ENCODE results near the gene IDH3G.
A peak's percentile ranks its signal among the peaks of the same experiment; 100 is the strongest.
"Not testable (repeated sequence)": the region's sequence is repeated elsewhere in the genome, so short reads cannot be mapped to it uniquely, and the experiment has no call there.

Gene IDH3G

DNA sequence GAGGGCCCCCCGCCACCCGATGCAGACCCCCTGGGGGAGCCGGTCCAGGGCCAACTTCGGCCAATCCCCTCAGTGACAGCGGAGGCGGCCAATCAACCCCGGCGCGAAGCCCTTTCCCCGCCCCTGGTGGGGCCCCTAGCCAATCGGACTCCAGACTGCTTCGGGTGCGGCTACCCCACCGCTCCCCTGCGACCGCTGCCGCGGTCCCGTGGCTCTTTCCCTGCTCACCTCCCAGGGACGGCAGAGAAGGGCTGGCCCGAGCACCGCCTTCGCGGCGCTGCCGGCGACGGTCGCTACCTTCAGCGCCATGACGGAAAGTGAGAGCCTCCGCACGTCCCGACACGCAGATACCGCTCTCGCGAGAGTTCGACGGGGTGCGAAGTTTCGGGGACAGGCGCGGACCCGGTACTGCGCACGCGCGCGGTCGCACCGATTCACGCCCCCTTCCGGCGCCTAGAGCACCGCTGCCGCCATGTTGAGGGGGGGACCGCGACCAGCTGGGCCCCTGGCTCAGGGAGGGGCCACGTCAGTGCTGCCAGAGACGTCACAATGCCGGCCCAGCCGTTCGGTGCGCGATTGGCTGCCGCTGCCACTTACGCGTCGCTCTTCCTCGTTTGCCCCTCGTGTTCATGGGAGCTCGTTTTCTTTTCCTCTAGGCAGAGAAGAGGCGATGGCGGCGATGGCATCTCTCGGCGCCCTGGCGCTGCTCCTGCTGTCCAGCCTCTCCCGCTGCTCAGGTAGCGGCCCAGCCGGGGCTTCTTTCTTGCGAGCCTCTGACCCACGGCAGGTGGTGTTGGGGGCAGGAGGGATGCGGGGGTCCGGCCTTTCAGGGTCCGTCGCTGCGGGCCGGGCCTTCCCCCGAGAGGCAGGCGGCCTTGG, at the start of gene IDH3G, which contains the start of gene SSR4:
TSS of gene IDH3G (minus strand) at position 358 of the 879 bp plus-strand sequence. CDS start at position 309, 49 bp downstream.
TSS of gene SSR4 (plus strand) at position 651 of the 879 bp plus-strand sequence. CDS start at position 671, 20 bp downstream.
- DNase-seq = peak; percentile 93

DNA sequence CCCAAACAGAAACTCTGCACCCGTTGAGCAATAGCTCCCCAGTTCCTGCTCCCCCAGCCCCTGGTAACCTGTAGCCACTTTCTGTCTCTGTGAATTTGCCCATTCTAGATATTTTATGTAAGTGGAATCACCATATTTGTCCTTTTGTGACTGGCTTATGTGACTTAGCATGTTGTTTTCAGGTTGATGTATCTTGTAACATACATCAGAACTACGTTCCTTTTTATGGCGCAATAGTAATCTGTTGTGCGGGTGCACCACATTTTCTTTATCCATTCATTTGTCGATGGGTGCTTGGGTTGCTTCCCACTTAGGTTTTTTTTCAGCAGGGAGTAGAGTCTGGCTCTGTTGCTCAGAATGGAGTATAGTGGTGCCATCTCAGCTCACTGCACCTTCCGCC, 42.7 kb upstream of the IDH3G start:
- no peak for DNase-seq

DNA sequence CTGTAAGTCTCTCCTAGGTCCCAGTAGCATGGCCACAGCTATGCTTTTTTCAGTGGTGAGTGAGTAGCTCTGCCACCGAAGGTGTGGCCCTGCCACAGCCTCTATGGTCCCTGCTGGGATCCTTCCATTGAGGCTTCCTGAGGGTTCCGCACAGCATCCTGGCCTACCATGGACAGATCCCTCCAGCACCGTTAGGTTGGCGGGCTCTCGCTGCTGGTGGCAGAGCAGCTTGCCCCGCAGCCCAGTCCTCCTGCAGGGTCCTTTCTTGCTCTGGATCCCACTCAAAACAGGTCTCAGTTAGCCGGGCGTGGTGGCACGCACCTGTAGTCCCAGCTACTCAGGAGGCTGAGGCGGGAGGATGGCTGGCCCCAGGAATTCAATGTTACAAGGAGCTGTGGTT, 38.6 kb upstream of the IDH3G start:
- DNase-seq = no peak

DNA sequence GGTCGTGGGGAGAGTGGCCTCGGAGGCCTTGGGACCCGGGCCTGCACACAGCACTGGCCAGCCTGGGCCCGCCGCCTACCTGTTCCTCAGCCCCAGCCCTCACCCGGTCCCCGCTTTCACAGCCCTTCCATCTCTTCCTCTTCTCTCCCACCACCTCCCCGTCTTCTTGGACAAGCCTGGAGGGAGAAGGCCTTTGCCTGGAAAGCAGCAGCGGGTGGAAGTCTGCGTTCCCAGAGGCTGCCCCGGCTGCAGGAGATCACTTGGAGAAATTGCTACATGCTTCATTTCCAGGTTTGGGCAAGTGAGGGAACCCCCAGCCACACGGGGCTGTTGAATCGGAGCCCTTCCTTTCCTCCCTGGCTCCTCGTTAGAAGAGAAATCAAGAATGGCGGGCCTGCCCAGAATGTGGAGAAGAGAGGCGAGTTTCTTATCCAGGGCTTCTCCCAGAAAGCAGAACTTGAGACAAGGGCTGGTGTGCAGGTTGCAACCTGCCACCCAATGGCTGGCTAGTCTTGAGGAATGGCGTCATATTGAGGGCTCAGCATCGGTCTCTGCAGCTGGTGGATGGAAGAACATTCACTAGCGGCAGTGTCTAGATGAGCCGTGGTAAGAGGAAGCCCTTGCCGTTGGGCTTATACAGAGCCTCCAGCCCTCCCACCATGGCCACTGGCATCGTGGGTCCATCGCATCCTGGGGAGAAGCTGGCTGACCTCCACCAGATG, 37.4 kb upstream of the IDH3G start:
- no peak for DNase-seq

DNA sequence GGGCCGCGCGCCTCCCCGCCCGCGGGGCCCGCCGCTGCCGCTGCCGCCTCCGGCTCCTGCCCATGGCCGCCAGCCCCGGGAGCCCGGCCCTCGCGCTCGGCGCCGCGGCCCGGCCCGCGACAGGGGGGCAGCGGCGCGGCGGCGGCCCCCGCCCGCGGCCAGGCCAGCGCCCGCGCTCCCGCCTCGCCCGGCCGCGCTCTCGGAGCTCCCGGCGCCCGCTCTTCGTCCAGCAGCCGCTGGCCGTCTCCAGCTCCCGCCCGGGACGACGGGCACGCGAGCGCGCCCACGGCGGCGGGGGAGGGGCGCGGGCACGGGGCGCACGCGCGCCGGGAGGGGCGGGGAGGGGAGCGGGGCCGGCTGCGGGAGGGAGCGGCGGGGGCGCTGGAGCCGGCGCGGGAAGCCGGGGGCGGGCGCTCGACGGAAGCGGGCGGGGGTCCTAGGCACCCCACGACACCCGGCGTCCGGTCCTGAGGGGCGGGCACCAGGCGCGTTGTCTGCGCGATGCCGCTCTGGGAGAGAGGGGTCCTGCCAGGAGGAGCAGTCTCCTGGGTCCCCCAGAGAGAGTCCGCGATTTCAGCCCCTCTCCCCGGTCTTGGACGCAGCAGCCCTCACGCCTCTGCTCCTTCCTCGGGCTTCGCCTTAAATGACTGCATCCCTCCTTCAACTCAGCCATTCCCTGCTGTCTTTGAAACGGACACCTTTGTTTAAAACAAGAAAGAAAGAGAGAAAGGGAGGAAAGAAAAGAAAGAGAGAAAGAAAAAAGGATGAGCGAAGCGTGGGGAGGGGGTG, 36.7 kb upstream of the IDH3G start:
- DNase-seq = no peak

DNA sequence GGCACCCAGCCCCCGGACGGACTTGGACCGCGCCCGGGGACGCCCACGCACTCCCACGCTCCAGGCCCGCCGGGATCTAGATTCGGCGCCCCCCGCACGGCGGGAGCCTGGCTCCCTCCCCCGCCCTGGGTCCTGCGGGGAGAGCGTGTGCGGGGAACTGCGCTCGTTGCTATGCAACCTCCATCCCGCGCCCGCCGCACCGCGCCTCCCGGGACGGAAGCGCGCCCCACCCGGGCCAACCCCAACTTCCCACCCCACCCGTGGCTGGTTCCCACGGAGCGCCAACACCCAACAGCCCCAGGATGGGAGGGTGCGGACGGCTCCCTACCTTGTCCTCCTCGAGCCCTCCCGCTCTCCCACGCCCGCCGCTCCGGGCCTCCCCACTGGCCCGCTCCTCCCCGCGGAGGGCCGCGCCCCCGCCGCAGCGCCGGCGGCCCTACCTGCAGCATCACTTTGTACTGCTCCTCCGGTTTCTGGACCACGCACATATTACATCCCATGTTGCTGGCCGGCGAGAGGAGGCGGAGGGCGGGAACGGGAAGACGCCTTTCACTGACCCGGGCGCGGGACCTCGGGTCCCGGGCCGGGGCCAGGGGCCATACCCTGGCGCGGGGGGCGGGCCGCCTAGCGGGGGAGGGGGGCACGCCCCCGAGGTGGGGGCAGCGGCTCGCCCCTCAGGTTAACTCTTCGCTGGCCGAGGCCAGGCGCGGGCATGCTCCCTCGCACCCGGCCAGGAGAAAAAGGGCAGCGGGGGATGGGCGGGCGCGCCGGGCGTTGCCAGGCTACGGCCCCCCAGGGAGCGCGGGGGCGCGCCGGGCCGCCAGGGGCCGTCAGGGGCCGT, 35.8 kb upstream of the IDH3G start, which contains the start of gene PDZD4:
TSS of gene PDZD4 (minus strand) at position 746 of the 841 bp plus-strand sequence. CDS start at position 500, 246 bp downstream.
- no peak for DNase-seq

DNA sequence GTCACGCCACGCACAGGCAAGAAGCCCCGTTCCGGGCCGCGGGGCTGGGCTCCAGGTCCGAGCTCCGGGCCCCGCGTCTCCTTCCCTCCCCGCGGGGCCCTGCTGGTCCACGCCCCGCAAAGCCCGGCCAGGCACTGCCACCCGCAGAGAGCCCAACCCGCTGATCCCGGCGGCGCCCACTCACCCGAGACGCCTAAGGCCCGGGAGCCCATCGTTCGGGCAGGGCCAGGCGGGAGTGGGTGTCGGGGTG, 35.3 kb upstream of the IDH3G start:
- DNase-seq = no peak

DNA sequence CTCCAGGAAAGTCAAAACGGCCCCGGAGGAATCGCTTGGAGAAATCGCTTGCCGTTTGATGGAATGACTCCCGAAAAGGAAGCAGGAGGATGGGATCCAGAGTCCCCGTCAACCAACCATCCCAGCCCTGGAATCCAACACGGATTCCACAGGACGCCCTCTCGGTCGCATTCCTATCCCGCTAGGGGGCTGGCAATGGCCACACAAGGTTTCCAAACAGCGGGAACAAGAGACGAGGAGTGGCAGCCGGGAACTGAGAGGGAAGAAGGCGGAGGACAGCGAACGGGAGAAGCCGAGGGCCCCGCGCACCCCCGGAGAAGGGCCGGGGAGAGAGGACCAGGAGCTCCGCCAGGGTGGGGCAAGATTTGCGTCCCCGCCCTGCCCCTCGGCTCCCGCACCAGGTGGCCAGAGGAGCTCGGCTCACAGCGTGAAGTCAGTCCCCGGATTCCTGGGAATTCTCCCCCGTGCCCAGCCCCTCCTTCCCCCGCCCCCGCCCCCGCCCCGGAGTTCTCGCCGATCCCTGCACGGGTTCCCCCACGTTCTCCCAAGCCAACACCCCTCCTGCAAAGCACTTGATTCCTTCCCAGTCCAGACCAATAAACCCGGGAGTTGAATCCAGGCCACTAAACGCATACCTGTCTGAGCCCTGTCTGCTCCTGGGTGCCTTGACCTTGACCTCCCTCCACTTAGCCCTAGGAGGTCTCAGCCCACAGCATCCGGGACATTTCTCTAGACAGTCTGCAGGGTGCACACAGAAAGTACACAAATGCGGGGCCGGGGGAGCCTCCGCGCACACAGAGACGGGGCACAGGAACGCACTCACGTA, 34.8 kb upstream of the IDH3G start:
- DNase-seq = no peak

DNA sequence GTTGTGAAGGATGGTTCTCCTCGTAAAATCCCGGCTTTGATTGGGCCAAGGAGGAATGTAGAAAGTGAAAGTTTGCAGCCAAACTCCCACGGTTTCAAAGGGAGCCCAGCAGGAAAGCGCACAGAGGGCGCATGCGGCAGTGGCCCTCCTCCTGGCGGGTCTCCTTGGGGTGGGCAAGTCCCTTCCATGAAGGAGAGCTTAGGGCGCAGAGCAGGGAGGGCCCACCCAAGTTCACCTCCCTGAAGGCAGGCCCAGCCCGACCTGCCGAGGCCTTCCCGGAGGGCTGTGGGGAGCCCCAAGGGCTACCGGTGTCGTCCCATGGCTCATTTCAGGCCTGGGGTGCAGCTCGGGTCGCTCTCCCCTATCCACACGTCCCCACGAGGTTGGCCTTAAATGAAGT, 34.1 kb upstream of the IDH3G start:
- DNase-seq = no peak

DNA sequence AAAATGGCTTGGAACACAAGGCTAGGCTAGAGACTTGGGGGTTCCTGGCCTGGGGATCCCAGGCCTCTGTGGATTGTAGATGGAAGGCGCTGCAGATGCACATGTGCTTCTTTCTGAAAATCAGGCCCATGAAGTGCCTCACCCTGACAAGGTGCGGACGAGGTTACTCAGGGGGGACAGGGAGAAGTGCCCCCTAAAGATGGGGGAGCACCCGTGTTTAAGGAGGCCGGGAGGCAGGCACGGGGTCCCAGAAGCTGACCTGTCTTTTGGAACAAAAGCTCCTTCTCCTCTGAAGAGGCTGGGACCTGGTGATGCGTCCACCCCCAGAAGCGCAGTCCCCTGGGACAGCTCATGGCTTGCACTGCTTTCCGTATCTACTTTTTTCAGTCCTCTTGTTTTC, 33.7 kb upstream of the IDH3G start:
- no peak for DNase-seq

DNA sequence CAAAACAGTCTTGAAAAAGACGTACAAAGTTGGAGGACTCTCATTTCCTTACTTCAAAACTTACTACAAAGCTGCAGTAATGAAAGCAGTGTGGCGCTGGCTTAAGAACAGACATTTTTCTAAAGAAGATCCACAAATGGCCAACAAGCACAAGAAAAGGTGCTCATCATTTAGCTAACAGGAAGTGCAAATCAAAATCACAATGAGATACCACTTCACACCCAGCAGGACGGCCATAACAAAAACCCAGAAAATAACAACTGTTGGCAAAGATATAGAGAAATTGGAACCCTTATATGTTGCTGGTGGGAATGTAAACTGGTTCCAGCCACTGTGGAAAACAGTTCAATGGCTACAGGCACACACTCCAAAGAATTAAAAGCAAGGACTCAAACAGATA, 32.8 kb upstream of the IDH3G start:
- DNase-seq = no peak

DNA sequence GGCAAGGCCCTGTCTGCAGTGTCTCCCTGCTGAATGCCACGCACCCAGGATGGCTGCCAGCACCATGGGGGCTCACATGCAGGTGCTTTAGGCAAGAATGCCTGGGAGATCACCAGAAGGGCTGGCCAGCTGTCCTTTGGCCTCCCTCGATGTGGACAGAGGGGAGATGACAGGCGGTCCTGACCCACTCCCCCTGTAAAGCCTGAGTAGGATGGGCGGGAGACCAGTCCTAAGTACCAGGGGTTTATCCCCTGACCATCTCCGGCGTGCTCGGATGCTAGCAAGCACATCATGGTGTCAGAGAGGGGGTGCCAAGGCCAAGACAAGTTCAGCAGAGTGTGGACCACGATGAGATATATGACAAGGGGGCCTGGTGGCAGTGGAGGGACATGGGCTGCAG, 30.9 kb upstream of the IDH3G start:
- DNase-seq = no peak

DNA sequence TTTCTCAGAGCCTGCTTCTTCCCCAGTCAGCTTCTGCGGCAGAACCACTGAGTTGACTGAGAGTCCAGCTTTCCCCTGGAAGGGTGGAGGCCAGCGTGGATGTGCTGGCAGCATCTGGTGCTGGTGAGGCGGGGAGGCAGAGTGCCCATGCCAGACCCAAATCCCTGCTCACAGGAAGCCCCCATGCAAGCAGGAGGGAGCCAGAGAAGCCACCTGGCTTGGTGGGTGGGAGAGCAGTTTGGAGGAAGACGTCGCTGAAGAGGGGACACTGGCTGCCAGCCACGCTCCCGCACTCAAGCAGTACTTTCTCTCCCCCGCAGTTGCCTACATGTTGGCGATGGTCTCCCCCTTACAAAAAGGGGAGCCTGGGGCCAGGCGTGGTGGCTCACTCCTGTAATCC, 30.2 kb upstream of the IDH3G start:
- DNase-seq = no peak

DNA sequence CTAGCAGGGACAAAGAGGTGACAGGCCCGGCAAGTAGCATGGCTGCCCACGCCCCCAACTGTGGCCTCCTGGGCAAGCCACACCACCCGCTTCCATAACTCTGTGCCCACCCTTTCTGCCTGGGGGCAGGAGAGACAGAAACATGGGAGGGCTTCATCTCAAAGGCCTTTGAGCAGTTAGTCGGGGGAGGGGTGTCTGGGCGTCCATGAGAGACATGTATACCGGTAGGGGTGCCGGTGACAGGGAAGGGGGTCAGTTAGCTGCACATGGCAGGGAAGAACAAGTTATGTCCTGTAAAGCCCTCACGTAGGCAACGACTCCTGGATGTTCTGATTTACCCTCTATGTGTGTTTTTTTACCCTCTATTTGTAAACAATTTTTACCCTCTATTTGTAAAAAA, 26.9 kb upstream of the IDH3G start:
- DNase-seq = no peak

DNA sequence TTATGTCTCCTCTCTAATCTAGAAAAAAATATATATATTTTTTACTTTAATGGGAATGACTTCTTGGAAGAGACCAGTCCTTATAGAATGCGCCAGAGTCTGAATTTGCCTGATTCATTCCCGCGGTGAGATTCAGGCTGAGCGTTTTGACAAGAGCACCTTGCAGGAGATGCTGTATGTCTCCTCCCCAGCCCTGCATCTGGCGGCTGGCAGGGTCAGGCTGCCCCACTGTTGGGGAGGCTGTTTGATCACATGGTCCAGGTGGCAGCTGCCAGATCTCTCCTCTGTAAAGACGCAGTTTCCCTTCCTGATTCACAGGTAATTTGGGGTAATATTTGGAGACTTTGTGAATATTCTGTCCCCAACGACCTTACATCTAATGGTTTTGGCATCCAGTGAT, 26.4 kb upstream of the IDH3G start:
- peak; percentile 74 for DNase-seq

DNA sequence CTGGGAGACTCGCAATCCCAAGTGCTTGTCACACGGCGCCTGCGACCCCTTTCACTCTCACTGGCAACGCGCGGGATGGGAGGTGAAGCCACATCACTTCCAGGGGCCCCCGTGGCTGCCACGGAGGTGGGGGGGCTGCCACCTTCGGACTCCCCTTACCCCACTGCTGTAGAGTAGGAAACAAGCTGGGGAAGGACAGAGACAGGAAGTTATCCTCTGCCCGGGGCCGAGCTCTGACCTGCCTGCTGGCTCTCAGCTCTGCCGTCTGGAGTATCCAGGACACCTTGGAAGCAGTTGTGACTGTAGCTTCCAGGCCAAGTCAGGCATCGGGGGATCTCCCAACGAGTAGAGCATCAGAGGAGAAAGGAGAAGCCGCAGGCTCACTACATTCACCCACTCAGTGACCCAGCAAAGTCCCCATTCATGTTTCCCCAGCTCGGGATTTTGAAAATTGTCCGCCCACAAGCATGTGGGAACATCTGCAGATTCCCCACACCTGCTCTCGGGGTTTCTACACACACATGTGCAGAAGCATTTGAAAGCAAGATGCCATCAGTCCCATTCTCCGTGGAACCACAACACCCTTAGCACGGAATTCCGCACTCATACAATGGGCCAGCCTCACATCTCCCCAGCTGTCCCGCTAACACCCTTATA, 25.3 kb upstream of the IDH3G start:
- DNase-seq = no peak

DNA sequence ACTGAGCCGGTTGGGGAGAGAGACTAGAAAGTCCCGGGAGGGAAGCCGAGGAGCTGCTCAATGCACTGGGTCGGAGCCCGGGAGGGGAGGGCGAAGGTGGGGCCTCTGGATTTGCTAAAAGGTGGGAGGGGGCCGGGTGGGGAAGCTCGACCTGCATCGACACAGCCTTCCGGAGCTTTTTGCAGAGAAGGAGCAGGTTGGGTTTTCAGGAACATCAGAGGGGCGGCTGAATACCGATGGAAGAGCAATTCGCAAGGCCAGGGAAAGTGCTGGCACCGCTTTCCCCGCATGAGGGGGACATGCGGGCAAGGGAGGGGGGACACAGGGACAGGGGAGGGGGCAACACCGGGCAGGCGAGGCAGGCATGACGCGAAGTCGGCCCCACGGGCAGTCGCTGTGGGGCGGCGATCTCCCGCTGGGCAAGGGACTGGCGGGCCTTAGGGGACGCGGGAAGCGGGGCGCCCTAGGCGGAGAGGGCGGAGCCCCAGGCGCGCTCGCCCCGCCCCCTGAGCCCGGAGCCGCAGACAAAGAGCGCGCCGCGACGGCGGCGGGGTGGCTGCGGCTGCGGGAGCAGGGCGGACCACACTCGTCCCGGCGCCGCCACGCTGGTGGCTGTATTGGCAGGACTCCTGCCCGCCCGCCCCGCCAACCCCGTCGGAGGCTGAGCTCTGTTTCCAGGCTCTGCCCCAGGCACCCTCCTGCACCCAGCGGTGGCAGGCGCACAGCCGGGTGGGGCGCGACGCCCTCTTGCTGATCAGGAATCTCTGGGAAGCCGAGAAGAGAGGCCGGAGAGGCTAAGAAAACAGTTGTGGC, 24.6 kb upstream of the IDH3G start:
- DNase-seq = peak; percentile 54

DNA sequence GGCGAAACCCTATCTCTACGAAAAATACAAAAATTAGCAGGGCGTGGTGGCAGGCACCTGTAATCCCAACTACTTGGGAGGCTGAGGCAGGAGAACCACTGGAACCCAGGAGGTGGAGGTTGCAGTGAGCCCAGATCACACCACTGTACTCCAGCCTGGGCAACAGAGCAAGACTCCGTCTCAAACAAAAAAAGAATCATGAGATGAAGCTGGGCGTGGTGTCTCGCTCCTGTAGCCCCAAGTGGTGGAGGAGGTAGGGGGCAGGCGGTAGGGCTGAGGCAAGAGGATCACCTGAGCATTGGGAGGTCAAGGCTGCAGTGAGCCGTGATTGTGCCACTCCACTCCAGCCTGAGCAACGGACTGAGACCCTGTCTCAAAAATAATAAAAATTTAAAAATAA, 23.9 kb upstream of the IDH3G start:
- not testable (repeated sequence) for DNase-seq

DNA sequence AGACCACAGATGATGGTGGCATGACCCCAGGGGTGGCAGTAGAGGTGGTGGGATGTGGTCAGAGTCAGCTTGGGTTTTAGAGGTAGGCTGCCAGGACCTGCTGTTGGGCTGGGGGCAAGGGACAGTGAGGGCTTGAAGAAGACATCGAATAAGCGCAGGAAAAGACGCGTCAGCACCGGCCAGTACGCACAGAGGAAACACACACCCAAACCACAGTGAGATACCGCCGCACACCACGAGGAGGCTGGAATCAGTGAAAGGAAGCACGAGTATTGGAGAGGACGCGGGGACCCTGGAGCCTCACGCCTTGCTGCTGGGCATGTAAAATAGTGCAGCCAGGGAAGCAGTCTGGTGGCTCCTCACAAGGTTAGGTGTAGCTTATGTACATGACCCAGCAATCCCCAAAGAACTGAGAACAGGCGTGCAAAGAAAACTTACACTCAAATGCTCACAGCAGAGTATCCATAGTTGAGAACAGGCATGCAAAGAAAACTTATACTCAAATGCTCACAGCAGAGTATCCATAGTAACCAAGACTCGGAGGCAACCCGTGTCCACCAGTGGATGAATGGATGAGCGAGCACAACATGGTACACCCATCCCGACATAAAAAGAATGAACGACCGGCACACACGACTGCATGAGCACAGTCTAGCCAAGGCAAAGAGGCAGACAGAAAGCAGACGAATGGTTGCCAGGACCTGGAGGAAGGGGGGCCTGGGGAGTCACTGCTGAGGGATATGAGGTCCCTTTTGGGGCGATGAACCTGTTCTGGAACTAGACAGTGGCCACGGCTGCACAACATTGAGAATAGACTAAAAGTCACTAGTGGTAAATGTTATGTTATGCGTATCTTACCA, 22.9 kb upstream of the IDH3G start:
- DNase-seq = no peak

Data from NCI-H2171 treated with DMSO at 0.1 percent for 48 hours (cell line).